Body of pancreas (tissue), 4 donors: Measurements from ENCODE around the gene SPATA13.
"Not testable (repeated sequence)": the region's sequence is repeated elsewhere in the genome, so short reads cannot be mapped to it uniquely, and the experiment has no call there.

Experiments
- POLR2A ChIP-seq, 3 donors: fragments of 450-650 bp; IDR thresholded peaks; one replicate each; pipeline ENCODE4 v1.6.1; 2016; ENCODE audit warnings: antibody characterized with exemption in 3 of 3, mild to moderate bottlenecking in 2 of 3
- TF ChIP-seq, protein P1 (sequence below), 7 experiments: fragments of 450-650 bp in 4 of 7; fragments of 200-600 bp in 3 of 7; sonication (generic) in 3 of 7; IDR thresholded peaks; one replicate each; pipeline ENCODE4 v1.5.1; 2016 to 2019; ENCODE audit warnings: antibody characterized with exemption in 7 of 7

DNA sequence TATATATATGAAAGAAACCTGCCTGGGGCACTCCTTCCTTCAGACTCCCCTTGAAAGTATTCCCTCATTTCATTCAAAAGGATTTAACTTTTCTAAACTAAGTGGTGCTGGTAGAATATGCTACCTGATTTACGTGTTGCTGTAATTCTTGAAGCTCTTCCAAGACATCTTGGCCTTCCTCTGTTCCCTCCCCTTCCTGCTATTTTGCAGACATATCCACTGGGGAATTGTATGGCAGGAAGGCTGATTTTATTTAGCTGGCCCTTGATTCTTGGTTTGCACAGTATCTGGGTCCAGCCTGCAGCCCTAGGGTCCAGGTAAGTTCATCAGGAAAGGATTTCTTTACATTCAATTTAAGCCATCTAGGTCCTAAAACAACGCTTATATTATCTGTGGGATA is 148.8 kb downstream of the SPATA13 start, which contains the start of gene C1QTNF9:
- TF ChIP-seq, protein P1, sequence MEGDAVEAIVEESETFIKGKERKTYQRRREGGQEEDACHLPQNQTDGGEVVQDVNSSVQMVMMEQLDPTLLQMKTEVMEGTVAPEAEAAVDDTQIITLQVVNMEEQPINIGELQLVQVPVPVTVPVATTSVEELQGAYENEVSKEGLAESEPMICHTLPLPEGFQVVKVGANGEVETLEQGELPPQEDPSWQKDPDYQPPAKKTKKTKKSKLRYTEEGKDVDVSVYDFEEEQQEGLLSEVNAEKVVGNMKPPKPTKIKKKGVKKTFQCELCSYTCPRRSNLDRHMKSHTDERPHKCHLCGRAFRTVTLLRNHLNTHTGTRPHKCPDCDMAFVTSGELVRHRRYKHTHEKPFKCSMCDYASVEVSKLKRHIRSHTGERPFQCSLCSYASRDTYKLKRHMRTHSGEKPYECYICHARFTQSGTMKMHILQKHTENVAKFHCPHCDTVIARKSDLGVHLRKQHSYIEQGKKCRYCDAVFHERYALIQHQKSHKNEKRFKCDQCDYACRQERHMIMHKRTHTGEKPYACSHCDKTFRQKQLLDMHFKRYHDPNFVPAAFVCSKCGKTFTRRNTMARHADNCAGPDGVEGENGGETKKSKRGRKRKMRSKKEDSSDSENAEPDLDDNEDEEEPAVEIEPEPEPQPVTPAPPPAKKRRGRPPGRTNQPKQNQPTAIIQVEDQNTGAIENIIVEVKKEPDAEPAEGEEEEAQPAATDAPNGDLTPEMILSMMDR (IDR thresholded peaks at IDR 0.05) = not testable (repeated sequence)
- not testable (repeated sequence) for TF ChIP-seq POLR2A (IDR thresholded peaks at IDR 0.05)
